H1 (cell line): ENCODE measurements around the gene UNC5B. TPM values are rescaled to one million over a fixed set of nuclear protein-coding genes. Genes with fewer than 3 reads are reported as not detected.

ENCODE experiments used
- CTCF ChIA-PET: fragments of 300-600 bp; sonication (Branson Sonifier 250); formaldehyde crosslinking; loops from one replicate; lab custom pipeline; 2021; ENCODE audit not compliant: partially characterized antibody; lab: Charles Lee
- POLR2A ChIA-PET: fragments of 300-600 bp; sonication (Branson Sonifier 250); formaldehyde crosslinking; loops from one replicate; lab custom pipeline; 2021; ENCODE audit warnings: inconsistent platforms; ENCODE audit not compliant: partially characterized antibody; lab: Charles Lee
- DNase-seq, 2 experiments: peaks; one replicate each; pipeline versions ENCODE4 v3.0.0 to v3.0.0-alpha.2; 2010 to 2022; ENCODE audit warnings: low spot score in 2 of 2, low read depth in 1 of 2, mixed read lengths in 1 of 2
- FAIRE-seq: peaks from 2 replicates; lab custom pipeline; 2011; peaks lifted over from hg19 to GRCh38; lab: Jason Lieb, UNC
- H2AFZ ChIP-seq: 2 replicates; pipeline ENCODE4 v1.8.1; 2012; ENCODE audit warnings: low read length, inconsistent platforms
- H2AK5ac ChIP-seq: 2 replicates; pipeline ENCODE4 v1.6.1; 2013; ENCODE audit warnings: low read depth, low read length
- H2BK120ac ChIP-seq: replicated peaks from 2 replicates; pipeline ENCODE3; 2013; ENCODE audit warnings: low read depth, low read length, inconsistent platforms
- H2BK12ac ChIP-seq: 2 replicates; pipeline ENCODE4 v1.6.1; 2013; ENCODE audit warnings: low read depth, low read length
- H2BK15ac ChIP-seq: 2 replicates; pipeline ENCODE4 v1.6.1; 2013; ENCODE audit warnings: low read length
- H2BK20ac ChIP-seq: 2 replicates; pipeline ENCODE4 v1.6.1; 2013; ENCODE audit warnings: low read length
- H2BK5ac ChIP-seq: 2 replicates; pipeline ENCODE4 v1.6.1; 2013; ENCODE audit warnings: low read depth, low read length
- H3K14ac ChIP-seq: 2 replicates; pipeline ENCODE4 v1.6.1; 2013; ENCODE audit warnings: inconsistent platforms; ENCODE audit not compliant: insufficient read length
- H3K18ac ChIP-seq: 2 replicates; pipeline ENCODE4 v1.6.1; 2013; ENCODE audit warnings: low read length; ENCODE audit errors: extremely low read depth
- H3K23ac ChIP-seq: 2 replicates; pipeline ENCODE4 v1.6.1; 2013; ENCODE audit warnings: inconsistent platforms; ENCODE audit not compliant: insufficient read length
- H3K23me2 ChIP-seq: 2 replicates; pipeline ENCODE4 v1.6.1; 2013; ENCODE audit warnings: low read depth, low read length
- H3K27ac ChIP-seq: 2 replicates; pipeline ENCODE4 v1.6.1; 2011; ENCODE audit warnings: low read depth, low read length, inconsistent platforms
- H3K27me3 ChIP-seq, 4 experiments: replicated peaks in 1 of 4; 1 replicate in 1 of 4; 2 replicates in 3 of 4; pipeline versions ENCODE4 v1.6.1 to v1.8.1; 2011 to 2013; ENCODE audit warnings: low read length in 3 of 4, mild to moderate bottlenecking in 3 of 4, inconsistent platforms in 2 of 4, mixed read lengths in 2 of 4, moderate library complexity in 1 of 4; ENCODE audit not compliant: control insufficient read depth in 3 of 4, insufficient read depth in 3 of 4; ENCODE audit errors: extremely low read depth in 1 of 4
- H3K36me3 ChIP-seq, 4 experiments: 2 replicates each; pipeline versions ENCODE4 v1.6.1 to v1.8.1; 2011 to 2013; ENCODE audit warnings: mild to moderate bottlenecking in 4 of 4, low read length in 3 of 4, moderate library complexity in 2 of 4, control low read depth in 1 of 4, inconsistent platforms in 1 of 4; ENCODE audit not compliant: insufficient read depth in 4 of 4, control insufficient read depth in 2 of 4
- H3K4ac ChIP-seq: replicated peaks from 2 replicates; pipeline ENCODE3; 2013; ENCODE audit warnings: low read length, low read depth, mixed read lengths, inconsistent platforms; ENCODE audit not compliant: insufficient read length
- H3K4me1 ChIP-seq, 4 experiments: replicated peaks in 1 of 4; 1 replicate in 1 of 4; 2 replicates in 3 of 4; pipeline versions ENCODE4 v1.6.1 to v1.8.1; 2011 to 2013; ENCODE audit warnings: low read length in 3 of 4, inconsistent platforms in 2 of 4, mixed read lengths in 1 of 4; ENCODE audit not compliant: insufficient read depth in 4 of 4, control insufficient read depth in 3 of 4
- H3K4me2 ChIP-seq, 2 experiments: 2 replicates each; pipeline versions ENCODE4 v1.6.1 to v1.8.1; 2011 to 2013; ENCODE audit warnings: low read depth in 2 of 2, low read length in 2 of 2, control low read depth in 1 of 2, inconsistent platforms in 1 of 2, mild to moderate bottlenecking in 1 of 2; ENCODE audit not compliant: insufficient read depth in 1 of 2
- H3K4me3 ChIP-seq, 4 experiments: fragments of 200-600, 300-600 bp in 1 of 4; sonication (generic), shearing (Covaris generic), sonication (Bioruptor Twin) in 1 of 4; 2 replicates each; pipeline versions ENCODE4 v1.5.1 to v1.8.1; 2011 to 2016; ENCODE audit warnings: low read length in 4 of 4, low read depth in 3 of 4, control low read depth in 2 of 4, inconsistent platforms in 2 of 4, mild to moderate bottlenecking in 2 of 4, mixed read lengths in 1 of 4, moderate library complexity in 1 of 4; ENCODE audit not compliant: insufficient read depth in 2 of 4; ENCODE audit errors: extremely low read depth in 1 of 4
- H3K56ac ChIP-seq: replicated peaks from 2 replicates; pipeline ENCODE3; 2013; ENCODE audit warnings: low read depth, mild to moderate bottlenecking, mixed read lengths, low read length, inconsistent platforms; ENCODE audit not compliant: insufficient read length
- H3K79me1 ChIP-seq: 2 replicates; pipeline ENCODE4 v1.6.1; 2013; ENCODE audit warnings: low read depth, low read length, control low read depth
- H3K79me2 ChIP-seq, 2 experiments: 2 replicates each; pipeline versions ENCODE4 v1.6.1 to v1.8.1; 2012 to 2013; ENCODE audit warnings: low read length in 2 of 2, mild to moderate bottlenecking in 2 of 2, inconsistent platforms in 1 of 2; ENCODE audit not compliant: insufficient read depth in 2 of 2, control insufficient read depth in 1 of 2
- H3K9ac ChIP-seq, 4 experiments: replicated peaks in 1 of 4; 1 replicate in 1 of 4; 2 replicates in 3 of 4; pipeline versions ENCODE4 v1.6.1 to v1.8.1; 2011 to 2013; ENCODE audit warnings: low read depth in 3 of 4, low read length in 3 of 4, control low read depth in 2 of 4, mild to moderate bottlenecking in 2 of 4, moderate library complexity in 2 of 4, inconsistent platforms in 1 of 4; ENCODE audit errors: extremely low read depth in 1 of 4
- H3K9me3 ChIP-seq, 2 experiments: 2 replicates each; pipeline versions ENCODE4 v1.6.1 to v1.8.1; 2012 to 2013; ENCODE audit warnings: mild to moderate bottlenecking in 2 of 2, moderate library complexity in 2 of 2, control low read depth in 1 of 2, inconsistent platforms in 1 of 2, low read depth in 1 of 2, low read length in 1 of 2, mixed read lengths in 1 of 2; ENCODE audit not compliant: insufficient read depth in 2 of 2
- H4K20me1 ChIP-seq, 2 experiments: replicated peaks in 1 of 2; 2 replicates each; pipeline versions ENCODE3 to v1.8.1; 2011 to 2013; ENCODE audit warnings: inconsistent platforms in 2 of 2, low read length in 2 of 2, mild to moderate bottlenecking in 1 of 2; ENCODE audit not compliant: insufficient read depth in 2 of 2, control insufficient read depth in 1 of 2
- H4K5ac ChIP-seq: 2 replicates; pipeline ENCODE4 v1.6.1; 2013; ENCODE audit warnings: low read length, low read depth, mixed read lengths, inconsistent platforms; ENCODE audit not compliant: insufficient read length
- H4K8ac ChIP-seq: 2 replicates; pipeline ENCODE4 v1.8.0; 2013; ENCODE audit warnings: mild to moderate bottlenecking, moderate library complexity, low read length, inconsistent platforms; ENCODE audit not compliant: insufficient read depth; ENCODE audit errors: extremely low read depth
- H4K91ac ChIP-seq: replicated peaks from 2 replicates; pipeline ENCODE3; 2013; ENCODE audit warnings: low read length, mixed read lengths, inconsistent platforms; ENCODE audit not compliant: insufficient read length
- BRCA1 ChIP-seq: IDR thresholded peaks from 2 replicates; pipeline ENCODE4 v1.6.1; 2012; ENCODE audit warnings: low read depth, low read length, improper control_type of control experiment
- CHD2 ChIP-seq: IDR thresholded peaks from 2 replicates; pipeline ENCODE4 v1.6.1; 2012; ENCODE audit warnings: low read length, improper control_type of control experiment
- CTBP2 ChIP-seq: IDR thresholded peaks from 2 replicates; pipeline ENCODE4 v1.7.0; 2011; ENCODE audit warnings: borderline replicate concordance, mild to moderate bottlenecking, moderate library complexity, mixed read lengths, low read length; ENCODE audit not compliant: insufficient read depth, insufficient read length
- GTF2F1 ChIP-seq: IDR thresholded peaks from 2 replicates; pipeline ENCODE4 v1.6.1; 2012; ENCODE audit warnings: low read depth, low read length, improper control_type of control experiment, borderline replicate concordance
- POLR2A ChIP-seq, 2 experiments: IDR thresholded peaks; 1 replicate in 1 of 2; 2 replicates in 1 of 2; pipeline ENCODE4 v1.6.1; 2011; ENCODE audit warnings: low read depth in 2 of 2, low read length in 2 of 2, mild to moderate bottlenecking in 2 of 2; ENCODE audit errors: control extremely low read depth in 1 of 2
- SRF ChIP-seq: IDR thresholded peaks from 2 replicates; pipeline ENCODE4 v1.6.1; 2011; ENCODE audit warnings: mild to moderate bottlenecking, low read depth, low read length, moderate library complexity
- WGBS, 2 experiments: shearing (Covaris generic) in 1 of 2; methylation state at CpG; one replicate each; pipeline versions ENCODE4 v1.1.6 to v1.1.7; 2013 to 2015; ENCODE audit warnings: low lambda C conversion rate in 2 of 2, mixed read lengths in 2 of 2, inconsistent platforms in 1 of 2, low coverage in 1 of 2, missing lambda C conversion rate in 1 of 2; ENCODE audit not compliant: insufficient replicate concordance in 2 of 2, insufficient coverage in 1 of 2, insufficient read length in 1 of 2; ENCODE audit errors: extremely low coverage in 1 of 2, missing lambda C conversion rate in 1 of 2; 5-methylcytosine and 5-hydroxymethylcytosine counted together
- polyA plus RNA-seq, 7 experiments: library from polyadenylated mRNA; depleted of rRNA in 3 of 7; stranded (reverse) in 5 of 7; unstranded in 2 of 7; fragments of >200 nt in 5 of 7; fragments of 200-250 nt in 2 of 7; gene quantifications; 1 replicate in 5 of 7; 2 replicates in 1 of 7; 4 replicates in 1 of 7; pipeline versions ENCODE4 v1.2.1 to v1.2.3, GENCODE V29; 2011 to 2013; ENCODE audit warnings: missing spikeins in 2 of 7, mixed read lengths in 2 of 7
- total RNA-seq: library from RNA; stranded (reverse); fragmentation: NEBNext Ultra II Directional; extraction: Animal tissue kit (Norgen Biotek cat#: 25700); gene quantifications from 2 replicates; pipeline ENCODE4 v1.2.1, GENCODE V29; 2021
- TF ChIP-seq, protein P1 (sequence below): IDR thresholded peaks from 2 replicates; pipeline ENCODE4 v1.6.1; 2012; ENCODE audit warnings: low read length, inconsistent platforms
- TF ChIP-seq, protein P2 (sequence below): IDR thresholded peaks from 2 replicates; pipeline ENCODE4 v1.6.1; 2011; ENCODE audit warnings: low read depth, mild to moderate bottlenecking, low read length; ENCODE audit not compliant: insufficient read depth

UNC5B gene
- total and polyA plus RNA-seq, 2 of the 8 experiments (the other 6 are each of a cell fraction or from before 2014, with no cell fraction given) = 27.9 to 31.8 TPM

DNA sequence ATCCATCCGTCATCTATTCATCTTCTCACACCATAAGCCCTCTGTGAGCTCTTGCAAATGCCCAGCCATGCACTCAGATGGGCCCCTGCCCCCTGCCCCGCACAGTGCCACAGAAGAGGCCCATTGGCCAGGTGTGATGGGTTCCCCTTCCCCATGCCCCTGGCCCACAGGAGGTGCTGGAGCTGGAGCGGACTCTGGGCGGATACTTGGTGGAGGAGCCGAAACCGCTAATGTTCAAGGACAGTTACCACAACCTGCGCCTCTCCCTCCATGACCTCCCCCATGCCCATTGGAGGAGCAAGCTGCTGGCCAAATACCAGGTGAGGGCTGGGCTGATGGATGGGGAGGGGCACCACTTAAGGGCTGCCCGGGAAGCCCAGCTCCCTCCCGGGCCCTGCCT lies 83.3 kb downstream of the UNC5B start:
- Histone ChIP-seq H2BK15ac (no peak overlapping the region), H4K8ac (no peak overlapping the region), H2AK5ac (no peak overlapping the region), H3K9ac (no peak overlapping the region), H3K4me1 (no peaks in the 10 kb centered on the region), H3K79me1 (no peaks in the 10 kb centered on the region), H3K9me3 (no peaks in the 10 kb centered on the region), H2BK120ac (no peak overlapping the region), H4K20me1 (peaks cover 3 to 4% of the 10 kb centered on the region in 2 experiments), H3K23ac (no peak overlapping the region), H4K91ac (no peak overlapping the region), H3K27ac (no peak overlapping the region), H3K4ac (no peak overlapping the region), H2BK12ac (no peak overlapping the region), H3K18ac (no peak overlapping the region), H3K14ac (no peak overlapping the region), H2BK5ac (no peak overlapping the region), H3K4me3 (no peak overlapping the region), H2AFZ (no peak overlapping the region), H4K5ac (no peak overlapping the region), H3K79me2 (no peaks in the 10 kb centered on the region), H3K23me2 (peaks cover 2% of the 10 kb centered on the region; the same call in 1 of the 2 replicates), H3K4me2 (no peak overlapping the region)
- no peak for FAIRE-seq
- DNase-seq = no peak
- CTCF ChIA-PET = interaction anchor here (1.4 to 5.3 kb wide), 4 partner anchors 7 to 25 kb away, joined by 3 to 35 read pairs (median 13); no protein-coding TSS in a partner anchor
- TF ChIP-seq CTBP2 (no peak), POLR2A (IDR thresholded peaks at IDR 0.05; ENCODE audit: control extremely low read depth in 1 of 2, low read depth in 2 of 2, low read length in 2 of 2) (no peak), GTF2F1 (no peak), SRF (no peak), CHD2 (no peak), BRCA1 (no peak)
- TF ChIP-seq, protein P1, sequence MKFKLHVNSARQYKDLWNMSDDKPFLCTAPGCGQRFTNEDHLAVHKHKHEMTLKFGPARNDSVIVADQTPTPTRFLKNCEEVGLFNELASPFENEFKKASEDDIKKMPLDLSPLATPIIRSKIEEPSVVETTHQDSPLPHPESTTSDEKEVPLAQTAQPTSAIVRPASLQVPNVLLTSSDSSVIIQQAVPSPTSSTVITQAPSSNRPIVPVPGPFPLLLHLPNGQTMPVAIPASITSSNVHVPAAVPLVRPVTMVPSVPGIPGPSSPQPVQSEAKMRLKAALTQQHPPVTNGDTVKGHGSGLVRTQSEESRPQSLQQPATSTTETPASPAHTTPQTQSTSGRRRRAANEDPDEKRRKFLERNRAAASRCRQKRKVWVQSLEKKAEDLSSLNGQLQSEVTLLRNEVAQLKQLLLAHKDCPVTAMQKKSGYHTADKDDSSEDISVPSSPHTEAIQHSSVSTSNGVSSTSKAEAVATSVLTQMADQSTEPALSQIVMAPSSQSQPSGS = no peak
- TF ChIP-seq, protein P2, sequence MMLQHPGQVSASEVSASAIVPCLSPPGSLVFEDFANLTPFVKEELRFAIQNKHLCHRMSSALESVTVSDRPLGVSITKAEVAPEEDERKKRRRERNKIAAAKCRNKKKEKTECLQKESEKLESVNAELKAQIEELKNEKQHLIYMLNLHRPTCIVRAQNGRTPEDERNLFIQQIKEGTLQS = no peak
- TF ChIP-seq, all 59 proteins: peak for 0
- Histone ChIP-seq H3K56ac (no peak overlapping the region), H2BK20ac (no peak overlapping the region), H3K27me3 (no peaks in the 10 kb centered on the region), H3K36me3 (peaks cover 10 to 49% (median 37%) of the 10 kb centered on the region in 4 experiments; a peak in 7 of 8 replicates)
- WGBS, 2 experiments = 92% methylated on average over 9 of the region's 9 CpGs; no CpG with 5 or more reads in 1 of the 2 experiments
- POLR2A ChIA-PET = no interaction called here
